Measurements from ENCODE around the gene CHST9.
"Not testable (repeated sequence)": the region's sequence is repeated elsewhere in the genome, so short reads cannot be mapped to it uniquely, and the experiment has no call there.

Gene CHST9

DNA sequence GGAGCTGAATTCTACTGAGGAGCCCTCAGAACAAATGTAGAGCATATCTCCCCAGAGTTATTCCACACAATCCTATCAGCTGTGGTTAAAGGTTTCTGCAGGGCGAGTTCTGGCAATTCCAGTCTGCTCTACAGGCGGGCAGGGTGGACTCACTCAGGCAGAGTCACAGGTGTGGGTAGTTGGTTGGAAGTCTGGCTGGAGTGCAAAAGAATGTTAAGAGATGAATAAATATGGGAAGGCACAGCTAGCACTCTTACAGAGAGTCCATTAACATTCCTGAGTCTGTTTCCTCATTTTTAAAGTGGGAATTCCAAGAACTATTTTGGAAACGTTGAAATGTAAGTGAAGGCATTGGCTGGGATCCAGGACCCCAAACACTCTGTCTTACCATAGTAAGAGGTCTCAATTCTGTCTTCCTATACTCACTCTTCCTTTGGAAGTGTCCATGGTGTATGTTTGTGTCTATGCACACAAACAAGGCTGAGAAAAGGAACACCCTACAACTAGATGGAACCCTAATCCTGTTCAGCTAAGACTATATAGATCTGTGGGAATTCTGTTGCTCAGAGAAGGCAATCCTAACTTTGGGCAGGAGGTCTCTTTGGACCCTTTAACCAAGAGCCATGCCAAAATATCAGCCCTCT is 256.3 kb downstream of the CHST9 start:
- H3K79me2 ChIP-seq (ENCODE audit: insufficient read depth, low read length), result no peaks in the 10 kb centered on the region
- H3K36me3 ChIP-seq (ENCODE audit: insufficient read depth, low read length), result no peaks in the 10 kb centered on the region
- no peak overlapping the region for H3K9ac ChIP-seq (ENCODE audit: low read length)
- H2AFZ ChIP-seq (ENCODE audit: low read length), result no peak overlapping the region
- TF ChIP-seq, protein P1, sequence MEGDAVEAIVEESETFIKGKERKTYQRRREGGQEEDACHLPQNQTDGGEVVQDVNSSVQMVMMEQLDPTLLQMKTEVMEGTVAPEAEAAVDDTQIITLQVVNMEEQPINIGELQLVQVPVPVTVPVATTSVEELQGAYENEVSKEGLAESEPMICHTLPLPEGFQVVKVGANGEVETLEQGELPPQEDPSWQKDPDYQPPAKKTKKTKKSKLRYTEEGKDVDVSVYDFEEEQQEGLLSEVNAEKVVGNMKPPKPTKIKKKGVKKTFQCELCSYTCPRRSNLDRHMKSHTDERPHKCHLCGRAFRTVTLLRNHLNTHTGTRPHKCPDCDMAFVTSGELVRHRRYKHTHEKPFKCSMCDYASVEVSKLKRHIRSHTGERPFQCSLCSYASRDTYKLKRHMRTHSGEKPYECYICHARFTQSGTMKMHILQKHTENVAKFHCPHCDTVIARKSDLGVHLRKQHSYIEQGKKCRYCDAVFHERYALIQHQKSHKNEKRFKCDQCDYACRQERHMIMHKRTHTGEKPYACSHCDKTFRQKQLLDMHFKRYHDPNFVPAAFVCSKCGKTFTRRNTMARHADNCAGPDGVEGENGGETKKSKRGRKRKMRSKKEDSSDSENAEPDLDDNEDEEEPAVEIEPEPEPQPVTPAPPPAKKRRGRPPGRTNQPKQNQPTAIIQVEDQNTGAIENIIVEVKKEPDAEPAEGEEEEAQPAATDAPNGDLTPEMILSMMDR (IDR thresholded peaks at IDR 0.05; ENCODE audit: low read length), result no peak
- no peak for TF ChIP-seq EZH2 (IDR thresholded peaks at IDR 0.05; ENCODE audit: borderline replicate concordance, low read length)
- H3K9me2 ChIP-seq (ENCODE audit: low read depth, low read length), result no peaks in the 10 kb centered on the region
- no peaks in the 10 kb centered on the region for H4K20me1 ChIP-seq (ENCODE audit: insufficient read depth, low read length)
- no peak overlapping the region for H3K4me2 ChIP-seq (ENCODE audit: low read length)
- H3K9me3 ChIP-seq (ENCODE audit: low read length), result no peaks in the 10 kb centered on the region
- H3K27ac ChIP-seq (ENCODE audit: low read depth, low read length, poor library complexity, severe bottlenecking), result no peak overlapping the region
- no peak overlapping the region for H3K4me3 ChIP-seq (ENCODE audit: low read depth, low read length, poor library complexity, severe bottlenecking)
- H3F3A ChIP-seq (ENCODE audit: insufficient read depth, low read length), result no peaks in the 10 kb centered on the region
- no peaks in the 10 kb centered on the region for H3K27me3 ChIP-seq (ENCODE audit: insufficient read depth, low read length)
- H3K4me1 ChIP-seq (ENCODE audit: insufficient read depth, low read length, severe bottlenecking), result no peaks in the 10 kb centered on the region

DNA sequence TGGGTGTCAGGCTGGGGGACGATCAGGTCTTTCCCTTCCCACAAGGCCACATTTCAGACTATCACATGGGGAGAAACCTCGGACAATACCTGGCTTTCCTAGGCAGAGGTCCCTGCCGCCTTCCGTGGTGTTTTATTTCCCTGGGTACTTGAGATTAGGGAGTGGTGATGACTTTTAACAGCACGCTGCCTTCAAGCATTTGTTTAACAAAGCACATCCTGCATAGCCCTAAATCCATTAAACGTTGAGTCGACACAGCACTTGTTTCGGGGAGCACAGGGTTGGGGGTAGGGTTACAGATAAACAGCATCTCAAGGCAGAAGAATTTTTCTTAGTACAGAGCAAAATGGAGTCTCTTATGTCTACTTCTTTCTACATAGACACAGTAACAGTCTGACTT is 257.3 kb downstream of the CHST9 start:
- not testable (repeated sequence) for H3K4me2 ChIP-seq (ENCODE audit: low read length); H3K9me2 ChIP-seq (ENCODE audit: low read depth, low read length); H3K4me3 ChIP-seq (ENCODE audit: low read depth, low read length, poor library complexity, severe bottlenecking); H3K9me3 ChIP-seq (ENCODE audit: low read length); H3K4me1 ChIP-seq (ENCODE audit: insufficient read depth, low read length, severe bottlenecking); H2AFZ ChIP-seq (ENCODE audit: low read length); H4K20me1 ChIP-seq (ENCODE audit: insufficient read depth, low read length); H3K9ac ChIP-seq (ENCODE audit: low read length); H3K79me2 ChIP-seq (ENCODE audit: insufficient read depth, low read length); H3F3A ChIP-seq (ENCODE audit: insufficient read depth, low read length); H3K27ac ChIP-seq (ENCODE audit: low read depth, low read length, poor library complexity, severe bottlenecking); H3K36me3 ChIP-seq (ENCODE audit: insufficient read depth, low read length); H3K27me3 ChIP-seq (ENCODE audit: insufficient read depth, low read length)

DNA sequence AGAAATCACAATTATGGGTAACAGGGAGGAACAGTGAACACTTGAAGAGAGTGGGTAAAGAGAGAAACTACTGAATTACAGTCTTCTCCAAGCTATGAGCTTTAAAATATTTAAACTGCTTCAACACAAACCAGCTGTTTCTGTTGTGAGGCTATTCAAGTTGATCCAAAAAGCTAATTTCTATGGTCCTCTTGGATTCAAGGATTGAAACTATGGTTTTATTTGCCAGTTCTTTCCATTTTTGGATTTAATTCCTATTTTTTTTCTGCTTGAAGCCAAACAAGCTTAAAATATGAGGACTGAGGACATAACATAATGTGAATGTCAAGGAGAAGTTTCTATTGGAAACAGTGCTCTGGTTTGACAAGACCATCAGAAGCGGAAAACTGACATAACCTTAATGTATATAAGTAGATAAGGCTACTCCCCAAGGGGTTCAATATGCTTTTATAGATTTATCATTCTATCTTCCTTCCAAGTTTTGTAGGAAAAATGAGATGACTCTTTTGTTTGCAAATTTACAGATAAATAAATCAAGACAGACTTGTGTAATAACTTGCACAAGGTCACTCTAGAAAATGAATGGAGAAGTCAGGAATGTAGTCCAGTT is 258.9 kb downstream of the CHST9 start:
- no peak overlapping the region for H2AFZ ChIP-seq (ENCODE audit: low read length)
- no peaks in the 10 kb centered on the region for H3K36me3 ChIP-seq (ENCODE audit: insufficient read depth, low read length)
- H3K4me3 ChIP-seq (ENCODE audit: low read depth, low read length, poor library complexity, severe bottlenecking), result no peak overlapping the region
- H3F3A ChIP-seq (ENCODE audit: insufficient read depth, low read length), result no peaks in the 10 kb centered on the region
- H4K20me1 ChIP-seq (ENCODE audit: insufficient read depth, low read length), result no peaks in the 10 kb centered on the region
- H3K4me1 ChIP-seq (ENCODE audit: insufficient read depth, low read length, severe bottlenecking), result no peaks in the 10 kb centered on the region
- H3K9ac ChIP-seq (ENCODE audit: low read length), result no peak overlapping the region
- H3K27me3 ChIP-seq (ENCODE audit: insufficient read depth, low read length), result no peaks in the 10 kb centered on the region
- TF ChIP-seq, protein P1 (IDR thresholded peaks at IDR 0.05; ENCODE audit: low read length), result no peak
- no peak for TF ChIP-seq EZH2 (IDR thresholded peaks at IDR 0.05; ENCODE audit: borderline replicate concordance, low read length)
- H3K9me3 ChIP-seq (ENCODE audit: low read length), result no peaks in the 10 kb centered on the region
- no peak overlapping the region for H3K4me2 ChIP-seq (ENCODE audit: low read length)
- H3K9me2 ChIP-seq (ENCODE audit: low read depth, low read length), result no peaks in the 10 kb centered on the region
- no peak overlapping the region for H3K27ac ChIP-seq (ENCODE audit: low read depth, low read length, poor library complexity, severe bottlenecking)
- no peaks in the 10 kb centered on the region for H3K79me2 ChIP-seq (ENCODE audit: insufficient read depth, low read length)

DNA sequence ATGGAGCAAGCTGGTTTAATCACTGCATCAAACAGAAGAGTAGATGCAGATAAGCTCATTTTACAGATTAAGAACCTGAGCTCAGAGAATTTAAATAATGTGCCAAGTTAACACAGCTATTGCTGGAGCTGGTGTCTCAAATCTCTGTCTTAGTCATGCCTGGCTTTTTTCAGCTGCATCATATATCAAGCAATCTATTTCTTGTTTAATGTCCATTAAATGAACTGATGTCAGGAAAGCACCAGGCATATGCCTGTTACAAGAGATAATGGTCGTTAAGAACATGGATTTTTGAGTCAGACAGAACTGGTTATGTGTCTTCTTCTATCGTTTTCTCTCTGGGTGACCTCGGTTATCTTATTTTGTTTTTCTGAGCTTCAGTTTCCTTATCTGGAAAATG is 259.8 kb downstream of the CHST9 start:
- Histone ChIP-seq H3K4me1 (ENCODE audit: insufficient read depth, low read length, severe bottlenecking) (no peaks in the 10 kb centered on the region), H3K79me2 (ENCODE audit: insufficient read depth, low read length) (no peaks in the 10 kb centered on the region), H3K4me2 (ENCODE audit: low read length) (no peak overlapping the region), H3K9me3 (ENCODE audit: low read length) (no peaks in the 10 kb centered on the region), H3F3A (ENCODE audit: insufficient read depth, low read length) (no peaks in the 10 kb centered on the region), H3K36me3 (ENCODE audit: insufficient read depth, low read length) (no peaks in the 10 kb centered on the region), H3K4me3 (ENCODE audit: low read depth, low read length, poor library complexity, severe bottlenecking) (no peak overlapping the region), H3K27ac (ENCODE audit: low read depth, low read length, poor library complexity, severe bottlenecking) (no peak overlapping the region), H2AFZ (ENCODE audit: low read length) (no peak overlapping the region), H4K20me1 (ENCODE audit: insufficient read depth, low read length) (no peaks in the 10 kb centered on the region), H3K9me2 (ENCODE audit: low read depth, low read length) (no peaks in the 10 kb centered on the region), H3K27me3 (ENCODE audit: insufficient read depth, low read length) (no peaks in the 10 kb centered on the region), H3K9ac (ENCODE audit: low read length) (no peak overlapping the region)
- TF ChIP-seq EZH2 (IDR thresholded peaks at IDR 0.05; ENCODE audit: borderline replicate concordance, low read length), result no peak
- TF ChIP-seq, protein P1 (IDR thresholded peaks at IDR 0.05; ENCODE audit: low read length), result no peak

Measured in OCI-LY1 (cell line).